Pancreas (tissue), 10 donors: Measurements from ENCODE around the gene CTNNA3. TPM values are rescaled to one million over a fixed set of nuclear protein-coding genes. Genes with fewer than 3 reads are reported as not detected.

Source experiments
- ATAC-seq, 4 donors: fragments of 200-7000 bp; cut with Tn5 transposase; one replicate each; pipeline versions ENCODE4 v1.8.0 to v1.9.1; 2020; ENCODE audit warnings: mild to moderate bottlenecking in 4 of 4, moderate library complexity in 4 of 4
- DNase-seq, 6 donors: peaks; one replicate each; pipeline ENCODE4 v3.0.0-alpha.2; 2020
- FAIRE-seq: peaks from 2 replicates; lab custom pipeline; 2012; peaks lifted over from hg19 to GRCh38; lab: Jason Lieb, UNC
- H3K27ac ChIP-seq, 4 donors: fragments of 200-600 bp; sonication (generic); 1 replicate in 3 of 4; 2 replicates in 1 of 4; pipeline versions ENCODE4 v1.5.0 to v1.8.0; 2020
- H3K27me3 ChIP-seq, 4 donors: fragments of 200-600 bp; one replicate each; pipeline ENCODE4 v1.8.0; 2021
- H3K36me3 ChIP-seq, 3 donors: fragments of 200-600 bp; sonication (generic) in 1 of 3; one replicate each; pipeline versions ENCODE4 v1.5.0 to v1.8.0; 2020 to 2021
- H3K4me1 ChIP-seq, 3 donors: fragments of 200-600 bp; one replicate each; pipeline ENCODE4 v1.8.0; 2021
- H3K4me3 ChIP-seq, 4 donors: fragments of 200-600 bp; sonication (generic) in 2 of 4; one replicate each; pipeline versions ENCODE4 v1.5.0 to v1.8.0; 2020 to 2021
- H3K9me3 ChIP-seq, 4 donors: fragments of 200-600 bp; one replicate each; pipeline ENCODE4 v1.8.0; 2021
- WGBS, 2 donors: extraction: QIAGEN DNeasy Blood & Tissue Kit; methylation state at CpG; one replicate each; pipeline ENCODE4 v1.1.7; 2013; 5-methylcytosine and 5-hydroxymethylcytosine counted together
- intact Hi-C, 3 donors: fragments of 100-400 bp; cut with DNase I; formaldehyde crosslinking; loops; one replicate each; pipeline versions ENCODE4 v1.11.1 to v1.14.2; 2022
- polyA plus RNA-seq, 2 donors: library from polyadenylated mRNA; stranded (reverse); fragments of 200-250 nt; gene quantifications; one replicate each; pipeline ENCODE4 v1.2.3, GENCODE V29; 2013
- total RNA-seq, 6 donors: library from RNA; stranded (reverse); fragmentation: NEBNext Ultra II Directional in 4 of 6; extraction: Animal tissue kit (Norgen Biotek cat#: 25700) in 4 of 6; gene quantifications; one replicate each; pipeline versions ENCODE4 v1.2.1 to v1.2.4, GENCODE V29; 2021 to 2023
- TF ChIP-seq, protein P1 (sequence below), 4 donors: fragments of 200-600 bp; sonication (generic) in 3 of 4; IDR thresholded peaks; one replicate each; pipeline versions ENCODE4 v1.5.0 to v1.8.0; 2021; ENCODE audit warnings: antibody characterized with exemption in 4 of 4
- donor health status: healthy with polysubstance abuse.
- donor health status: DM: no; HTN: no; CAD: no; lungs with moderate emphysema.
- donor health status: DM: no; HTN: no; CAD: no.
- donor health status: control.
- donor health status: control.
- donor health status: Bipolar disorder and iron deficiency.
- donor health status: DM: yes; HTN: yes; CAD: no.
- donor health status: DM: no; HTN: no; CAD: no.
- donor health status: DM: no; HTN: no; CAD: no.
- donor health status: DM: yes; HTN: yes; CAD: no.

Gene CTNNA3
- total and polyA plus RNA-seq, 8 donors, result 0.02 to 0.83 (median 0.21) TPM

DNA sequence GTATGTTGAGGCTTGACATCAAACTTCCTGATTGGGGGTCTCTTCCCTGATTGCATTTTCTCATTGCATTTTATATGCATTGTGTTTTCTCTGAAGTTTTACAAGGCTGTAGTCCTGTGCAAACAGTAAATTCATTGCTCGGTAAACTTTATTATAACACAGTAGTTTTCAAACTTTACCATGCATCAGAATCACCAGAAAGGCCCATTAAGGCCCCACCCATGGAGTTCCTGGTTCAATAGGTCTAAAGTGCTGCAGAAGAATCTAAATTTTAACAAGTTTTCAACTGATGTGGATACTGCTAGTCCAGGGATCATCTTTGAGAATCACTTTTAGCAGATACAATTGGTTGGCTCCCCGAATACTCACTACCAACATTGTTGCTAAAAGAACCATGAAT lies 1404.9 kb downstream of the CTNNA3 start:
- Histone ChIP-seq H3K27me3 (no peaks in the 10 kb centered on the region), H3K9me3 (no peaks in the 10 kb centered on the region), H3K36me3 (no peaks in the 10 kb centered on the region), H3K4me1 (no peaks in the 10 kb centered on the region), H3K4me3 (no peak overlapping the region), H3K27ac (no peak overlapping the region)
- no peak for FAIRE-seq
- no peak for DNase-seq
- WGBS, 2 donors, result 77 to 85% methylated on average over 2 of the region's 2 CpGs
- ATAC-seq, result no peak
- TF ChIP-seq, protein P1, sequence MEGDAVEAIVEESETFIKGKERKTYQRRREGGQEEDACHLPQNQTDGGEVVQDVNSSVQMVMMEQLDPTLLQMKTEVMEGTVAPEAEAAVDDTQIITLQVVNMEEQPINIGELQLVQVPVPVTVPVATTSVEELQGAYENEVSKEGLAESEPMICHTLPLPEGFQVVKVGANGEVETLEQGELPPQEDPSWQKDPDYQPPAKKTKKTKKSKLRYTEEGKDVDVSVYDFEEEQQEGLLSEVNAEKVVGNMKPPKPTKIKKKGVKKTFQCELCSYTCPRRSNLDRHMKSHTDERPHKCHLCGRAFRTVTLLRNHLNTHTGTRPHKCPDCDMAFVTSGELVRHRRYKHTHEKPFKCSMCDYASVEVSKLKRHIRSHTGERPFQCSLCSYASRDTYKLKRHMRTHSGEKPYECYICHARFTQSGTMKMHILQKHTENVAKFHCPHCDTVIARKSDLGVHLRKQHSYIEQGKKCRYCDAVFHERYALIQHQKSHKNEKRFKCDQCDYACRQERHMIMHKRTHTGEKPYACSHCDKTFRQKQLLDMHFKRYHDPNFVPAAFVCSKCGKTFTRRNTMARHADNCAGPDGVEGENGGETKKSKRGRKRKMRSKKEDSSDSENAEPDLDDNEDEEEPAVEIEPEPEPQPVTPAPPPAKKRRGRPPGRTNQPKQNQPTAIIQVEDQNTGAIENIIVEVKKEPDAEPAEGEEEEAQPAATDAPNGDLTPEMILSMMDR (IDR thresholded peaks at IDR 0.05), result no peak
- intact Hi-C loops, result no loop called here

DNA sequence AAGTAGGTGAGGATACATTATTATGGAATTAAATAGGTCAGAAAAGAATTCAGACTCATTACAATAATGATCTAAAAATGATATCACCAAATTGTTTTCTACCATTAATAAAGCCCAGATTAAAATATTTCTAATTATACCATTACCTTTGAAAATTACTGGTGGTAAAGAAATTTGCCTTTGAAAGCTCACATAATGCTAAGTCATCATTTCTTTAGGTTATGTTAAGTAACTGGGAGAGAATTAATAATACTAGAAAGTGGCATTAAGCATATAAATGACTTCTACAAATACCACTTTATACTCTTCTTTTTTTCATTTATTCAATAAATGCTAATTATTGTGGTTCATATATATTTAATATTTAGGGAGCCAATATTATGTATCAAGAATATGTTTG lies 1411.4 kb downstream of the CTNNA3 start:
- no peaks in the 10 kb centered on the region for H3K9me3 ChIP-seq
- DNase-seq (no peak), ATAC-seq (no peak), FAIRE-seq (no peak)
- H3K27me3 ChIP-seq, result no peaks in the 10 kb centered on the region
- no peak overlapping the region for H3K4me3 ChIP-seq
- no peaks in the 10 kb centered on the region for H3K36me3 ChIP-seq
- H3K4me1 ChIP-seq, result no peaks in the 10 kb centered on the region
- H3K27ac ChIP-seq, result no peak overlapping the region
- TF ChIP-seq, protein P1 (IDR thresholded peaks at IDR 0.05), result no peak
- intact Hi-C loops, result no loop called here

DNA sequence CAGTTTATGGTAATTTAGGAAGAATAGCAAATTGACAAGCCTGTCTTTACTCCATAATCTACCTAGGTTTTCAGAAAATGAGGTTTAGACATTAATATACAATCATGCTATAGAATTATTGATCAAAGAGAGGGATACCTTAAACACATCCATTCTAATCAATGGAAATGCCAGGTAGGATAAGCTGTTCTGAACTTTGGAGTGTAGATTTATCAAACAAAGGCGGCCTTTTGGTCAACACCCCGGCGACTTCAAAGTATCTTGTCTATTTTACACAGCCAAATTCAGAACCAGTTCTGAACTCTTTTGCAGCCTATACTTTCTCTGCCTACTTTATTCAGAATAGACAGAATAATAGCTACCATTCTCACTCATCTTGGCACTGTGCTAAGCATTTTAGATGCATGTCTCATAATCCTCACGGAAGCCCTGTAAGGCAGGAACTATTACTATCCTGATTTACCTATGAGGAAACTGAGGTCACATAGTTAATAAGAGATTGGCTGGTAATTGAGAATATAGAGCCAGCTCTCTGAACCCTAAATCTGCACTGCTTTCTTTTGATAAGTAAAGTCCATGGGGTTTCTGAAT lies 1412.0 kb downstream of the CTNNA3 start:
- FAIRE-seq (no peak), ATAC-seq (no peak), DNase-seq (no peak)
- TF ChIP-seq, protein P1 (IDR thresholded peaks at IDR 0.05), result no peak
- 49 to 51% methylated on average over 4 of the region's 4 CpGs for WGBS, 2 donors
- no peak overlapping the region for H3K27ac ChIP-seq
- no peak overlapping the region for H3K4me3 ChIP-seq
- H3K36me3 ChIP-seq, result no peaks in the 10 kb centered on the region
- no peaks in the 10 kb centered on the region for H3K27me3 ChIP-seq
- intact Hi-C loops, result no loop called here
- no peaks in the 10 kb centered on the region for H3K4me1 ChIP-seq
- no peaks in the 10 kb centered on the region for H3K9me3 ChIP-seq

DNA sequence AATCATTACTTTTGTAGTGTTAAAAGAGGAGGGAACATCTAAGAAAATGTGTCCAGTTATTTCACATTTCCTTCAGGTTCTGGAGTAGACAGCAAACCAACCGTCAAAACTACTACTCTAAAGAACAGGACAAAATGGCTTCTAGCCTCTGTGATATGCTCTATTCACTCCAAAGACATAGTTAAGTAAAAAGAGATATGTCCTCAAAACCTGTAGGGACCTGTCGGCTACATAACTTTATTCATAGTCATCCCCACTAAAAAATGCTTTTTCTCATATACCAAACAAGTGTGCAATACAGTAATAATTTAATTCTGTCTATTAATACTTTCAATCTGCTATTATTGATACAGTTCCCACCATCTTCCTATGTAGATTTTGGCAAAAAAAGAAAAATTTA lies 1412.9 kb downstream of the CTNNA3 start:
- no peak for FAIRE-seq

DNA sequence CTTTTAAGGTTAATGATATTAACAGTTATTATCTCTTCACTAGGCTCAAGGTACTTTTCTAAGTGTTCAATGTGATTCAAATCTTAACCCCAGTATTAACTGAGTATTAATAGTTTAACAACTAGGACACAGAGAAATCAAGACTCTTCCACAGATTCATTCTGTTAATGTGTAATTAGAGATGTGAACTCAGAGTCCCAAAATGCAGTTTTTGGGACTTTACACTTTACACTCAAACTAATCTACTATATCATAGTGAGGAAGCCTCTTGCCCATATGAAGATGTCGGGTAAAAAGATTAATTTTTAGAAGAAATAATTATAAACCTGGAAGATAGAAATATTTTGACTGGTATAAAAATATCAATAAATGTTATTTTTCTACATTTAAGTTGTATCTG lies 1414.7 kb downstream of the CTNNA3 start:
- no peak for FAIRE-seq
- intact Hi-C loops, result no loop called here

More for the DNA sequence above, 1412.9 kb downstream of the CTNNA3 start:
- Histone ChIP-seq H3K4me1 (no peaks in the 10 kb centered on the region), H3K4me3 (no peak overlapping the region), H3K27ac (no peak overlapping the region), H3K9me3 (no peaks in the 10 kb centered on the region), H3K27me3 (no peaks in the 10 kb centered on the region), H3K36me3 (no peaks in the 10 kb centered on the region)
- DNase-seq, result no peak
- WGBS, 2 donors, result 85 to 91% methylated on average over 2 of the region's 2 CpGs
- ATAC-seq, result no peak
- intact Hi-C loops, result no loop called here
- TF ChIP-seq, protein P1 (IDR thresholded peaks at IDR 0.05), result no peak

More for the DNA sequence above, 1414.7 kb downstream of the CTNNA3 start:
- Histone ChIP-seq H3K36me3 (no peaks in the 10 kb centered on the region), H3K27ac (no peak overlapping the region), H3K9me3 (no peaks in the 10 kb centered on the region), H3K27me3 (no peaks in the 10 kb centered on the region), H3K4me3 (no peak overlapping the region), H3K4me1 (no peaks in the 10 kb centered on the region)
- no peak for ATAC-seq
- 75 to 88% methylated on average over 1 of the region's 1 CpG for WGBS, 2 donors
- DNase-seq, result no peak
- TF ChIP-seq, protein P1 (IDR thresholded peaks at IDR 0.05), result no peak
